Omental fat pad (tissue), 4 donors: ENCODE data around the gene TEC. TPM values are rescaled to one million over a fixed set of nuclear protein-coding genes. Genes with fewer than 3 reads are reported as not detected.
A peak's percentile ranks its signal among the peaks of the same experiment; 100 is the strongest.

Experiments used
- ATAC-seq: fragments of 150-250 bp; one replicate; pipeline ENCODE4 v1.9.1; 2016; ENCODE audit warnings: mild to moderate bottlenecking, moderate library complexity; ENCODE audit not compliant: low FRiP score
- DNase-seq: peaks from one replicate; pipeline ENCODE4 v3.0.0-alpha.2; 2019; ENCODE audit warnings: low spot score
- total RNA-seq, 4 donors: library from RNA; depleted of rRNA; stranded (reverse); fragments of >200 nt; gene quantifications; one replicate each; pipeline ENCODE4 v1.1.0, GENCODE V29; 2016
- TF ChIP-seq, protein P1 (sequence below), 3 donors: fragments of 450-650 bp; IDR thresholded peaks; one replicate each; pipeline ENCODE4 v1.5.1; 2016 to 2017; ENCODE audit warnings: antibody characterized with exemption in 3 of 3, mild to moderate bottlenecking in 3 of 3, moderate library complexity in 2 of 3

Gene TEC
- total RNA-seq, 4 donors from 2014 or later: 2.6 to 4.8 (median 3.9) TPM

DNA sequence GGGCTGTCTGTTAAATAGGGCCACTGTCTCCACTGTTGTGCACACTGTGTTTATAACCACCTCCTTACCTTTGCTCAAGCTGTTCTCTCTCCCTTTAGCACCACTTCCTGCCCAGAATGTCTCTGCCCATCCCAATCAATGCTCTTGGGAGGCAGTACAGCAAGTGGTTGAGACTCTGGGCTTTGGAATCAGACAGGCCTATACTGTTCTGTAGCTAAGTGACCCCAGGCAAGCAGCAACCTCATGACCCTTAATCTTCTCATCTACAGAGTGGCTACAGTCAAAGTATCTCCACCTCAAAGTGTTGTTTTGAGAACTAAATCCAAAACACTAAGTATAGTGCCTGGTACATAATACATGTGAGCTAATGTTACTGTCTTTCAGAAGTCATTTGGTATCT lies 131.8 kb downstream of the TEC start:
- DNase-seq: no peak
- no peak for ATAC-seq
- TF ChIP-seq, protein P1, sequence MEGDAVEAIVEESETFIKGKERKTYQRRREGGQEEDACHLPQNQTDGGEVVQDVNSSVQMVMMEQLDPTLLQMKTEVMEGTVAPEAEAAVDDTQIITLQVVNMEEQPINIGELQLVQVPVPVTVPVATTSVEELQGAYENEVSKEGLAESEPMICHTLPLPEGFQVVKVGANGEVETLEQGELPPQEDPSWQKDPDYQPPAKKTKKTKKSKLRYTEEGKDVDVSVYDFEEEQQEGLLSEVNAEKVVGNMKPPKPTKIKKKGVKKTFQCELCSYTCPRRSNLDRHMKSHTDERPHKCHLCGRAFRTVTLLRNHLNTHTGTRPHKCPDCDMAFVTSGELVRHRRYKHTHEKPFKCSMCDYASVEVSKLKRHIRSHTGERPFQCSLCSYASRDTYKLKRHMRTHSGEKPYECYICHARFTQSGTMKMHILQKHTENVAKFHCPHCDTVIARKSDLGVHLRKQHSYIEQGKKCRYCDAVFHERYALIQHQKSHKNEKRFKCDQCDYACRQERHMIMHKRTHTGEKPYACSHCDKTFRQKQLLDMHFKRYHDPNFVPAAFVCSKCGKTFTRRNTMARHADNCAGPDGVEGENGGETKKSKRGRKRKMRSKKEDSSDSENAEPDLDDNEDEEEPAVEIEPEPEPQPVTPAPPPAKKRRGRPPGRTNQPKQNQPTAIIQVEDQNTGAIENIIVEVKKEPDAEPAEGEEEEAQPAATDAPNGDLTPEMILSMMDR (IDR thresholded peaks at IDR 0.05): no peak

DNA sequence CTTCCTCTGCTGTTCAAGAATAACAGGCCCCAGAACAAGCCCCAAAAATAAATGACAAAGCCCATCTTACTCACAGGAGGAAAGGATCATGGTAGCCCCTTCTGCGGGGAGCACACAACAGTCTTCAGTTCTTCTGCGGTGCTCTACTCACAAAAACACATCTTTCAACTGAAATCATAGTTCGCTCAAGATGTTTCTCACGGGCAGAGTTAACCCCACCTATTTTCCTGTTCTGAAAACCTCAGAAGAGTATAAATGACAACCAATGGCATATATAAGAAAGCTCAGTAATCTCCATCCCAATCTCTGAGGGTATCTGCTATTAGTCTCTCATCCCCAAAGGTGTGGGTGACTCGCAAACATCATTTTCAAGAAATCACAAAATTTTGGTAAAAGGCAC lies 135.6 kb downstream of the TEC start, which contains the start of gene TXK:
Gene TXK, minus strand, starts transcription at position 170 of the 400 bp plus-strand sequence. Its CDS starts 80 bp downstream, at position 90.
- ATAC-seq: no peak
- TF ChIP-seq, protein P1 (IDR thresholded peaks at IDR 0.05): no peak
- DNase-seq: no peak

DNA sequence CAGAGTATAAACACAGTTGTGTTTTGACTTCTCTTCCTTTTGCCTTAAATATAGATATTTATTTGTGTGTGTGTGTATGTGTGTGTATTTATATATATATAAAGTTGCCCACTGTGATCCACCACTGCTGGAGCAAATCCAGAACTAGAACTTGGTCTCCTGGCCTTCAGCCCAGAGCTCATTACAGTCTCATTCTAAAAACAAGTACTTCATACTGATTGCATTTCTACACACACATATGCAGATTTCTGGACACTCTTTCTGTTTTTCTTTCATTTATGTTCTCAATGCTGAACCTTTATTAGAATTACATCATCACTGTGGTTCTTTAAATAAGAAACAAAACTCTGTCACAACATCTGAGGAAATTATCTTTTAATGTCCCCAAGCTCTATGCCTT lies 136.0 kb downstream of the TEC start:
- TF ChIP-seq, protein P1 (IDR thresholded peaks at IDR 0.05): no peak
- DNase-seq (no peak), ATAC-seq (no peak)

DNA sequence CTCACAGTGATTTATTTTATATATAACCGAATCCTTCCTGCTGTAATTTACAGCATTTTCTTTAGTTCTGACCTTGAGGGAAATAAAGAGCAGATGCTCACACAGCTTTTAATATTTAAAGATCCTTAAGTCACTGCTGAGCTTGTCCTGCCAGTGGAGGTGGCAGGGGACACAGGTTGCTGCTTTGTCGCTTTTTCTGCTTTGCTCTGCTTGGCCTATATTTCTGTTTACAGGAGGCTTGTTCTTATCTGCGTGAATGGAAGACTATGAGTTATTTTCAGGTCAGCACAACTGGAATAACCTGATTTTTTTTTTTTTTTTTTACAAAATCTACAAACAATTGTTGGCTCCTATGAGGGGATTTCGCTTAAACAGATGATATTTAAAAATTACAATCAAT lies 137.9 kb downstream of the TEC start:
- ATAC-seq (no peak), DNase-seq (no peak)
- TF ChIP-seq, protein P1 (IDR thresholded peaks at IDR 0.05): no peak

DNA sequence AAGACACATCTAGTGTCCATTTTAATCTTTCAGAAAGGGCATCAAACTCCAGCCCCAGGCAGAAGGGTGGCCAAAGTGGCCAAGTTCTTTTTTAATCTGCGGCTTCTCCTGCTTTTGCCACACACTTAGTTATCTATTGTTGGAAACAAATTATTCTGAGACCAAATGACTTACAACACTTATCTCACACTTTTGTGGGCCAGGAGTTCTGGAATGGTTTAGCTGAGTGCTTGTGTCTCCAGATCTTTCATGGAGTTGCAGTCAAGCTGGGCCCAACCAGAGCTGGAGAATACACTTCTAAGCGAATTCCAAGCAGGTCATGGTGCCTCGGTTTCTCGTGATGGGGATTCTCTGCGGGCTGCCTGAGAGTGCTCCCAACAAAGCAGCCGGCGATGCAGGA lies 139.5 kb downstream of the TEC start:
- TF ChIP-seq, protein P1 (IDR thresholded peaks at IDR 0.05): no peak
- DNase-seq (no peak), ATAC-seq (no peak)

DNA sequence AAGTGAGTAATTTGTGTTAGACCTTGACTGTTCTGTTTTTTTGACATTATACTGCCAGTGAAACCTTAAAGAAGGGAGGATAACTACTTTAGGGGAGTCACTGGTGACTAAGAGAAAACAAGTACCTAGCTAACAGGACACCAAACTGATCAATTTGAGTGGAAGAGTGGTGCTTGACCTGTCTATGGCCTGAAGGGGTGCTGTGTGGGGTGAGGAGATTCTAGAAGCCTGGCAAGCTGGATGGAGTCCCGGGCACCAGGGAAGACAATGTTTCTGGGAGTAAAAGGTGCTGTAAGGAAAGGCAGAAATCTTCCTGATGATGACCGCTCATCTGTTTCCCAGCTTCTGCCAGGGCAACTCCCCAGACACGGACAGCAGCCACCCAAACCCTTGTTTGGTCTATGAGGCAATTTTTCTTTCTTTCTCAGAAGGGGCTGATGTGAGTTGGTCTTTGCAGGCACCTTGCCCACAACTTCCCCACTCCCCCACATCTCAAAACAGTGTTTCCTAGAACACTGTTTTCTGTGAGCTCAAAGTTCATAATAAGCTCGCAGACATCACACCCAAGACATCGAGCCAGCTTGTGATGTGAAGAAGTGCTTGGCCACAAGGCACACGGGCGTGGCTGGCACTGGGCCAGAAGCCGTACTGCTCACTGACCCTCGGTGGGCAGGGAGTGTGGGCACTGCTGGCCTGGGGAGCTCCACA lies 140.2 kb downstream of the TEC start:
- no peak for DNase-seq
- TF ChIP-seq, protein P1 (IDR thresholded peaks at IDR 0.05): no peak
- peak; percentile 81 for ATAC-seq
